Body of pancreas (tissue), 4 donors: ENCODE measurements around the gene CACNG3.

Source experiments
- POLR2A ChIP-seq, 3 donors: fragments of 450-650 bp; IDR thresholded peaks; one replicate each; pipeline ENCODE4 v1.6.1; 2016; ENCODE audit warnings: antibody characterized with exemption in 3 of 3, mild to moderate bottlenecking in 2 of 3
- TF ChIP-seq, protein P1 (sequence below), 7 experiments: fragments of 450-650 bp in 4 of 7; fragments of 200-600 bp in 3 of 7; sonication (generic) in 3 of 7; IDR thresholded peaks; one replicate each; pipeline ENCODE4 v1.5.1; 2016 to 2019; ENCODE audit warnings: antibody characterized with exemption in 7 of 7

DNA sequence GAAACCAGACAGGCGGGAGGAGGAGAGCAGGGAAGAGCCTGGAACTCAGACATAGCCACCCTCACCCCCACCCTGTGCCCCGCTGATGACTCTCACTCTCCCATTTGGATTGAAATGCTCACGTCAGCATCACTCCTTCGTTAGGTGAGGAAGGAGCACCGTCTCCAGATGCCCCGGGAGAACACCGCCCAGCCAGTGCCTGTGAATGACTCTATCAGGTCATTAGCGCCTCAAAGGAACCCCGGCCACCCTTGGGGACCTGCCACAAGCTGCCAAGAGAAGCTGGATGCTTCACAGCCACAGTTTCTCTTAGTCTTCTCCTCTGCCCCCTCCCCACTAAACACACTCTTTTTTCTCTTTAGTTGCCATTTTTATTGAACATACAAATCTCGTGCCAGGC, 66.0 kb downstream of the CACNG3 start:
- TF ChIP-seq, protein P1, sequence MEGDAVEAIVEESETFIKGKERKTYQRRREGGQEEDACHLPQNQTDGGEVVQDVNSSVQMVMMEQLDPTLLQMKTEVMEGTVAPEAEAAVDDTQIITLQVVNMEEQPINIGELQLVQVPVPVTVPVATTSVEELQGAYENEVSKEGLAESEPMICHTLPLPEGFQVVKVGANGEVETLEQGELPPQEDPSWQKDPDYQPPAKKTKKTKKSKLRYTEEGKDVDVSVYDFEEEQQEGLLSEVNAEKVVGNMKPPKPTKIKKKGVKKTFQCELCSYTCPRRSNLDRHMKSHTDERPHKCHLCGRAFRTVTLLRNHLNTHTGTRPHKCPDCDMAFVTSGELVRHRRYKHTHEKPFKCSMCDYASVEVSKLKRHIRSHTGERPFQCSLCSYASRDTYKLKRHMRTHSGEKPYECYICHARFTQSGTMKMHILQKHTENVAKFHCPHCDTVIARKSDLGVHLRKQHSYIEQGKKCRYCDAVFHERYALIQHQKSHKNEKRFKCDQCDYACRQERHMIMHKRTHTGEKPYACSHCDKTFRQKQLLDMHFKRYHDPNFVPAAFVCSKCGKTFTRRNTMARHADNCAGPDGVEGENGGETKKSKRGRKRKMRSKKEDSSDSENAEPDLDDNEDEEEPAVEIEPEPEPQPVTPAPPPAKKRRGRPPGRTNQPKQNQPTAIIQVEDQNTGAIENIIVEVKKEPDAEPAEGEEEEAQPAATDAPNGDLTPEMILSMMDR (IDR thresholded peaks at IDR 0.05), result no peak
- no peak for TF ChIP-seq POLR2A (IDR thresholded peaks at IDR 0.05)
